Right lobe of liver (tissue), 6 donors: ENCODE measurements around the gene MACROD2. TPM values are rescaled to one million over a fixed set of nuclear protein-coding genes. Genes with fewer than 3 reads are reported as not detected.

Experiments used
- ATAC-seq, 4 donors: fragments of 200-7000 bp; cut with Tn5 transposase; one replicate each; pipeline ENCODE4 v1.9.1; 2020; ENCODE audit warnings: mild to moderate bottlenecking in 4 of 4, moderate library complexity in 4 of 4
- DNase-seq, 3 donors: peaks; one replicate each; pipeline ENCODE4 v3.0.0-alpha.2; 2020
- H3K27ac ChIP-seq, 3 donors: fragments of 200-600 bp; one replicate each; pipeline ENCODE4 v1.8.0; 2022
- H3K27me3 ChIP-seq, 2 donors: fragments of 200-600 bp; one replicate each; pipeline ENCODE4 v1.8.0; 2022
- H3K36me3 ChIP-seq, 4 donors: fragments of 200-600 bp; sonication (generic) in 1 of 4; one replicate each; pipeline versions ENCODE4 v1.5.1 to v1.8.0; 2017 to 2022; ENCODE audit warnings: control low read depth in 1 of 4
- H3K4me1 ChIP-seq, 4 donors: fragments of 200-600 bp; sonication (generic) in 1 of 4; one replicate each; pipeline versions ENCODE4 v1.5.1 to v1.8.0; 2017 to 2022; ENCODE audit warnings: control low read depth in 1 of 4
- H3K4me3 ChIP-seq, 3 donors: fragments of 200-600 bp; one replicate each; pipeline ENCODE4 v1.8.0; 2022
- H3K9me3 ChIP-seq, 4 donors: fragments of 200-600 bp; sonication (generic) in 1 of 4; one replicate each; pipeline versions ENCODE4 v1.5.1 to v1.8.0; 2017 to 2022; ENCODE audit warnings: control low read depth in 1 of 4
- POLR2A ChIP-seq: fragments of 450-650 bp; IDR thresholded peaks from one replicate; pipeline ENCODE4 v1.6.1; 2017; ENCODE audit warnings: antibody characterized with exemption, mild to moderate bottlenecking
- WGBS: methylation state at CpG from one replicate; pipeline ENCODE4 v1.1.6; 2018; ENCODE audit warnings: low coverage, low lambda C conversion rate; ENCODE audit not compliant: insufficient coverage; ENCODE audit errors: missing lambda C conversion rate; 5-methylcytosine and 5-hydroxymethylcytosine counted together
- intact Hi-C, 2 donors: fragments of 100-400 bp; cut with DNase I; formaldehyde crosslinking; loops; one replicate each; pipeline versions ENCODE4 v1.11.2 to v1.14.1; 2022
- long read RNA-seq: library from polyadenylated mRNA; unstranded; transcript quantifications from one replicate; pipeline ENCODE4 v2.0.0, GENCODE V29; 2019
- total RNA-seq, 6 experiments: library from RNA; depleted of rRNA in 2 of 6; stranded (reverse); fragments of >200 nt in 2 of 6; fragmentation: NEBNext Ultra II Directional in 3 of 6; extraction: Animal tissue kit (Norgen Biotek cat#: 25700) in 3 of 6; gene quantifications; one replicate each; pipeline versions ENCODE4 v1.1.0 to v1.2.4, GENCODE V29; 2016 to 2023
- TF ChIP-seq, protein P1 (sequence below), 4 donors: fragments of 200-600 bp in 3 of 4; fragments of 450-650 bp in 1 of 4; IDR thresholded peaks; one replicate each; pipeline versions ENCODE4 v1.5.1 to v1.8.0; 2016 to 2022; ENCODE audit warnings: antibody characterized with exemption in 4 of 4, mild to moderate bottlenecking in 2 of 4
- donor health status: DM: no; HTN: yes; CAD: no.
- donor health status: DM: no; HTN: no; CAD: no.
- donor health status: DM: no; HTN: no; CAD: no.
- donor health status: DM: no; HTN: yes; CAD: no.
- donor health status: DM: no; HTN: yes; CAD: no.

MACROD2 gene
- 1 to 10 TPM; 1.2 to 5.5 (median 3.3) TPM for total RNA-seq
- long read RNA-seq, partial matches to known transcripts = 0 of 1 reads
- long read RNA-seq, other reads (novel, unspliced or antisense) = 1 of 1 reads

DNA sequence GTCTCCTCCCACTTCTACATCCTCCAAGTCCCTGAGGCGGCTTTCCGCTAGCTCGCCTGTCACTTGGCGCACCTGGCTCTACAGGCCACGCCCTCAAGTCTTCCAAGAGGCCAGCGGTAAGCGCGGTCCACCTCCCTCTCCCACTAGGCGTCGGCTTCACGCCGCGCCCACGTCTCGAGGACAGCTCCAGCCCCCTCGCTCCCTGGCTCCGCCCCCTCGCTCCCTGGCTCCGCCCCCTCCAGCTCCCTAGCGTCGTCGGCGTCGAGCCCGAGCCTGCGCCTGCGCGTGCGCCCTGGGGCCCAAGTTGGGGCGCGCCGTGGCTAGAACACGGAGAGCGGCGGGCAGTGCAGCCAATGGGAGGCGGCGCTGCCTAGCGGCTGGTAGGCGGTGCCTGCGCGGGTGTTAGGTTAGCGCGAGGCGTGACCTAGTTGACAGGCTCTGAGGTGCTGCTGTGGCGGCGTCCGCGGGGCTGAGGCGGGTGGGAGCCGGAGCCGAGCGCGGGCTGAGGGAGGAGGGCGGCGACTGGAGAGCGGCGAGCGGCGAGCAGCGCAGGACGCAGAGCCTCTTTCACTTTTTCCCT is at the start of gene MACROD2:
Gene MACROD2 (plus strand): TSS at position 431 of the 580 bp plus-strand sequence.
- peak; percentile 96 to 97 (median 97) for DNase-seq
- Histone ChIP-seq H3K27ac (peak within 1 kb of the TSS; percentile 56 to 66 (median 64)), H3K27me3 (no peaks in the 10 kb centered on the region), H3K4me3 (peak within 1 kb of the TSS; percentile 64 to 79 (median 76)), H3K9me3 (peaks cover 0 to 9% (median 0%) of the 10 kb centered on the region in 4 donors), H3K4me1 (peaks cover 0 to 7% (median 0%) of the 10 kb centered on the region in 4 donors), H3K36me3 (no peaks in the 10 kb centered on the region)
- TF ChIP-seq POLR2A = peak; percentile 72
- TF ChIP-seq, protein P1, sequence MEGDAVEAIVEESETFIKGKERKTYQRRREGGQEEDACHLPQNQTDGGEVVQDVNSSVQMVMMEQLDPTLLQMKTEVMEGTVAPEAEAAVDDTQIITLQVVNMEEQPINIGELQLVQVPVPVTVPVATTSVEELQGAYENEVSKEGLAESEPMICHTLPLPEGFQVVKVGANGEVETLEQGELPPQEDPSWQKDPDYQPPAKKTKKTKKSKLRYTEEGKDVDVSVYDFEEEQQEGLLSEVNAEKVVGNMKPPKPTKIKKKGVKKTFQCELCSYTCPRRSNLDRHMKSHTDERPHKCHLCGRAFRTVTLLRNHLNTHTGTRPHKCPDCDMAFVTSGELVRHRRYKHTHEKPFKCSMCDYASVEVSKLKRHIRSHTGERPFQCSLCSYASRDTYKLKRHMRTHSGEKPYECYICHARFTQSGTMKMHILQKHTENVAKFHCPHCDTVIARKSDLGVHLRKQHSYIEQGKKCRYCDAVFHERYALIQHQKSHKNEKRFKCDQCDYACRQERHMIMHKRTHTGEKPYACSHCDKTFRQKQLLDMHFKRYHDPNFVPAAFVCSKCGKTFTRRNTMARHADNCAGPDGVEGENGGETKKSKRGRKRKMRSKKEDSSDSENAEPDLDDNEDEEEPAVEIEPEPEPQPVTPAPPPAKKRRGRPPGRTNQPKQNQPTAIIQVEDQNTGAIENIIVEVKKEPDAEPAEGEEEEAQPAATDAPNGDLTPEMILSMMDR (IDR thresholded peaks at IDR 0.05) = peak in 1 of 4 donors; percentile 16
- peak; percentile 96 to 98 (median 96) for ATAC-seq
- WGBS = 2% methylated on average over 29 of the region's 61 CpGs
- intact Hi-C loops = no loop called here

DNA sequence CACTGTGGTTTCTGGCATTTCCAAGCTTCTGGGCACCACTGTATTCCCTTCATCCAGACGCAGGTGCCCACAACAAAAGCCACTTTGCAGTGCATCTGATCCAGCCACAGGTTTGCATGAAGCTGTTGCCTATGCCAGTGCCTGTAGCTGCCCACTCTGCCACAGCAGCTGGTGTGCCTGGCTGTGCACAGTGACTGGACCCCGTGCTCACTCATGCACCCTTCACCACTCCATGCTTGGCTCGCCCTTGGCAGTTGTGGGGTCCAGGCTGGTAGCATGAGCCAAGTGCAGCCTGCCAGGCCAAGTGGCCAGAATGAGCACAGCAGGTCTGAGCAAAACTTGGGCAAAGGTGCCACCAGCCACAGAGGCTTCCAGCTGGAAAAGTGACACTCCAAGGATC is 47.6 kb upstream of the MACROD2 start:
- H3K27ac ChIP-seq = no peak overlapping the region
- no peaks in the 10 kb centered on the region for H3K36me3 ChIP-seq
- 40% methylated on average over 1 of the region's 3 CpGs for WGBS
- DNase-seq = no peak
- no peaks in the 10 kb centered on the region for H3K27me3 ChIP-seq
- ATAC-seq = no peak
- TF ChIP-seq, protein P1 (IDR thresholded peaks at IDR 0.05) = no peak
- no peaks in the 10 kb centered on the region for H3K4me1 ChIP-seq
- intact Hi-C loops = no loop called here
- no peak overlapping the region for H3K4me3 ChIP-seq
- no peaks in the 10 kb centered on the region for H3K9me3 ChIP-seq

DNA sequence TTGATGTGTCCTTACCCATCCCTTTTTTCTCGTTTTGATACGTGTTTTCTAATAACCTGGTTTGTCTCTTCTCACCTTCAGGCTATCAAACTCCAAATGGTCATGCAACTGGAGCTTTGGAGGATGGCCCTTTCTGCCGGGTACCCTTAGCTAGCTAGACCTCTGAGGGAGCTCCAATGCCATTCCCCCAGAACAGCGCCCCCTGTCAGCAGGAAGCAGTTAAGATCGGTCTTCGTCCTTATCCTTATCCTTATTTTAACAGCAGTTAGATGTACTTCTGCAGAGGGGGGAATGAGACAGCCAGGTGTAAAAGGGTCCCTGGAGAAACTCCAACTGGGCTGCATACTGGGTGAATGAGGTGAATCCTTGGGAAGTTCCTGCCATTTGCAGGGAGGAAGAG is 42.1 kb upstream of the MACROD2 start:
- Histone ChIP-seq H3K36me3 (no peaks in the 10 kb centered on the region), H3K4me3 (no peak overlapping the region), H3K27ac (no peak overlapping the region), H3K27me3 (no peaks in the 10 kb centered on the region), H3K4me1 (no peaks in the 10 kb centered on the region), H3K9me3 (no peaks in the 10 kb centered on the region)
- no peak for ATAC-seq
- TF ChIP-seq, protein P1 (IDR thresholded peaks at IDR 0.05) = no peak
- TF ChIP-seq POLR2A = no peak
- intact Hi-C loops = no loop called here
- WGBS = 56% methylated on average over 6 of the region's 6 CpGs
- DNase-seq = no peak

DNA sequence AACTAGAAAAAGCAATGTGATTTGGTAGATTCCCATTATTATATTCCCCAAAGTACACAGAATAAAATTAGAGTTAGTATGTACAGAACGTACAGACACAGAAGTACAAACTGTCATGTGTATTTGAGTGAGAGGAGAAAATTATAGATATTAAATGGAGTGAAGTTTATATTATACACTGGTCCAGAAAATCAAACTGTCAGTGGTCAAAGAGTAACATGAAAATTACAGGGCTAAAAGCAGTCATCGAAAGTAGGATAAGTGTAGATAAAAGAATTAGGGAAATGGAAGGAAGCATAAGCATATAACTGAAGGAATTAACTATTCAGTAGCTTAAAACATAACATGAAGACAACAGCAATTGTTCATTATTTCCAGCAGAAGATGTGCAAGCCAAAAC is 35.2 kb upstream of the MACROD2 start:
- Histone ChIP-seq H3K4me3 (no peak overlapping the region), H3K27ac (no peak overlapping the region), H3K27me3 (no peaks in the 10 kb centered on the region), H3K36me3 (no peaks in the 10 kb centered on the region), H3K4me1 (no peaks in the 10 kb centered on the region), H3K9me3 (no peaks in the 10 kb centered on the region)
- ATAC-seq = no peak
- intact Hi-C loops = no loop called here
- no peak for DNase-seq
- 36% methylated on average over 2 of the region's 2 CpGs for WGBS
- TF ChIP-seq, protein P1 (IDR thresholded peaks at IDR 0.05) = no peak
- no peak for TF ChIP-seq POLR2A
